ENCODE data around the gene APLF.
A peak's percentile ranks its signal among the peaks of the same experiment; 100 is the strongest.

Gene APLF

GRCh38 chr2:68465081-68465916 is 2.1 kb upstream of the APLF start:
- peak; percentile 37 for DNase-seq (ENCODE audit: low read depth)
- TF ChIP-seq, protein P1, sequence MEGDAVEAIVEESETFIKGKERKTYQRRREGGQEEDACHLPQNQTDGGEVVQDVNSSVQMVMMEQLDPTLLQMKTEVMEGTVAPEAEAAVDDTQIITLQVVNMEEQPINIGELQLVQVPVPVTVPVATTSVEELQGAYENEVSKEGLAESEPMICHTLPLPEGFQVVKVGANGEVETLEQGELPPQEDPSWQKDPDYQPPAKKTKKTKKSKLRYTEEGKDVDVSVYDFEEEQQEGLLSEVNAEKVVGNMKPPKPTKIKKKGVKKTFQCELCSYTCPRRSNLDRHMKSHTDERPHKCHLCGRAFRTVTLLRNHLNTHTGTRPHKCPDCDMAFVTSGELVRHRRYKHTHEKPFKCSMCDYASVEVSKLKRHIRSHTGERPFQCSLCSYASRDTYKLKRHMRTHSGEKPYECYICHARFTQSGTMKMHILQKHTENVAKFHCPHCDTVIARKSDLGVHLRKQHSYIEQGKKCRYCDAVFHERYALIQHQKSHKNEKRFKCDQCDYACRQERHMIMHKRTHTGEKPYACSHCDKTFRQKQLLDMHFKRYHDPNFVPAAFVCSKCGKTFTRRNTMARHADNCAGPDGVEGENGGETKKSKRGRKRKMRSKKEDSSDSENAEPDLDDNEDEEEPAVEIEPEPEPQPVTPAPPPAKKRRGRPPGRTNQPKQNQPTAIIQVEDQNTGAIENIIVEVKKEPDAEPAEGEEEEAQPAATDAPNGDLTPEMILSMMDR (IDR thresholded peaks at IDR 0.05; ENCODE audit: insufficient read depth, low read depth, low read length, missing control alignments): no peak
- H3K4me3 ChIP-seq (ENCODE audit: low read depth, low read length): no peak overlapping the region

GRCh38 chr2:68466361-68466777 is 1.0 kb upstream of the APLF start:
- H3K4me3 ChIP-seq (ENCODE audit: low read depth, low read length): peak overlapping the region; percentile 77
- TF ChIP-seq, protein P1 (IDR thresholded peaks at IDR 0.05; ENCODE audit: insufficient read depth, low read depth, low read length, missing control alignments): no peak
- peak; percentile 36 for DNase-seq (ENCODE audit: low read depth)

DNA sequence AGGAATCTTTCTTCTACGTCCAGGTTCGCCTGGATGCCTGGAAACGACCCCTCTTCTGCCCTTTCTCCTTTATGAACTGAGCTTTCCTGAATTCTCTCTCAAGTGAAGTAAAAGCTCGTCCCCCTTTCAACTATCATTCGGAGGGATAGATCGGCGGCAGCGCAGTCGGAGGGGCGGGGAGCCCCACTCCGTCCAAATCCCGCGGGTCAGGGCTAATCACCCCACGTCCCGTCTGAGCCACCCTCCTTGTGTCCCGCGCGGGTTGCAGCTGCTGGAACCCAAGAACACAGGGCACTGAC is 658 bp upstream of the APLF start:
- TF ChIP-seq, protein P1 (IDR thresholded peaks at IDR 0.05; ENCODE audit: insufficient read depth, low read depth, low read length, missing control alignments): no peak
- peak overlapping the region; percentile 77 for H3K4me3 ChIP-seq (ENCODE audit: low read depth, low read length)
- no peak for DNase-seq (ENCODE audit: low read depth)

GRCh38 chr2:68468801-68469200 is 1.4 kb downstream of the APLF start:
- TF ChIP-seq, protein P1 (IDR thresholded peaks at IDR 0.05; ENCODE audit: insufficient read depth, low read depth, low read length, missing control alignments): no peak
- no peak for DNase-seq (ENCODE audit: low read depth)
- no peak overlapping the region for H3K4me3 ChIP-seq (ENCODE audit: low read depth, low read length)

GRCh38 chr2:68469935-68470334 is 2.5 kb downstream of the APLF start:
- TF ChIP-seq, protein P1 (IDR thresholded peaks at IDR 0.05; ENCODE audit: insufficient read depth, low read depth, low read length, missing control alignments): no peak
- H3K4me3 ChIP-seq (ENCODE audit: low read depth, low read length): no peak overlapping the region
- DNase-seq (ENCODE audit: low read depth): no peak

DNA sequence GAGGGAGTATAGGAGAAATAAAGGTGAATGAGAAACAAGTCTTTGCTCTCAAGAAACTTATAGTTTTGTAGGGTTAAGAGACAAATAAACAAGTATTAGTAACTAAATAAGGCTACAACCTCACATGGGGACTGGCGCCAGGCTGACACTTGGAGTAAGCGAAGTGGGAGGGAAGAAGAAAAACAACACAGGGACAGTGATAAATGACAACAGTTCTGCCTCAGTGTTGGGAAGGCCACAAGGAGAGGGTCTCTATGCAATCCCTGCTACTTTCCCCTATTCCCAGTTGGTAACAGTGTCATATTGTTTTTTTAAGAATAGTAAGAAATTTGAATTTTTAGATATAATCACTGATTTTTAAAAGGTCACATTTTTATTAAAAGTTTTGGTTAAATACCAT is 4.0 kb downstream of the APLF start:
- no peak overlapping the region for H3K4me3 ChIP-seq (ENCODE audit: low read depth, low read length)
- DNase-seq (ENCODE audit: low read depth): no peak
- TF ChIP-seq, protein P1 (IDR thresholded peaks at IDR 0.05; ENCODE audit: insufficient read depth, low read depth, low read length, missing control alignments): no peak

All from GM12865 (cell line).